ENCODE results near the gene ACADS.

ACADS gene

DNA sequence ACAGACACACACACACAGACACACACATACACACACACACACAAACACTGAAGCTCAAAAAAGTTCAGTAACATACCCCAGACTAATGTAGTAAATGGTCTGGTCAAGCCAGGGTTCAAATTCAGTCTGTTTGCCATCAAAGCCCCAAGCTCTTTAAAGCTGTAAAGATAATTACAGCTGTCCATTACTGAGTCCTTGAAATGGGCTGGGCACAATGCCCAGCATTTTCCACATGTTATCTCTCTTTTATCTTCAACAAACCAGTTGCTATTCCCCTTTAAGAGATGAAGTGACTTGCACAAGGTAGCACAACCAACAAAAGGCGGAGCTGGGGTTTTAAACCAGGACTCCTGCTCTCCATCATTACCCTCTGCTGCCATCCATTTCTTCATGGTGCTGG, 23.0 kb upstream of the ACADS start:
- DNase-seq (ENCODE audit: low spot score): no peak

DNA sequence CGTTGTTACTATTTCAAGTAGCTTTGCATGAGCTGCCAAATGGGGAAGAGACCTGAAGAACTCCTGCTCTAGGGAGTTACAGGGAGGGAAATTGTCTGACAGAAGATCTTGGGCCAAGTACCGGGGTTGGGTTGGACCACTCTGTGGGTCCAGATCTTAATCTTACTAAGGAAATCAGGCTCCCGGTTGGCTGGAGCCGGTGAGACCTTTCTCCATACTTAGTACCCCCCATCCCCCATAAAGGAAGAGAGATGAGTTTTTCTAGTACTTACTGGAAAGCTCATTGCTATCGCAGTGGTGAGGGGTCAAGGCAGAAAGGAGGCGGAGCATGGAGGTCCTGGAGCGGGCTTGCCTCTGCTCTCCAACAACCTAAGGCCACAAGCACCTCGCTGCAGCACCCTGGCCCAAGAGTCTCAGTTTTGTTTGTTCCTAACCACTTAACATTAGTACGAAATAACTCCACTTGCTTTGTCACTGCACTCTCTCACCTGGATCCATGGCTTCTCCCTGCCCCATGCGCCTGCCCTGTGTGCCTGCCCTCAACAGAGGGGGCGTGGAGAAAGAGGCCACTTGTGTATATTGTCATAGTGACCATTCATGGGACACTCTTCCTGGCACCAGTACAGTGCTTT, 22.2 kb upstream of the ACADS start:
- DNase-seq (ENCODE audit: low spot score): no peak

- DNase-seq (ENCODE audit: low spot score): no peak
These were observed 20.0 kb upstream of the ACADS start for GRCh38 chr12:120705618-120706017.

GRCh38 chr12:120706029-120706428, 19.6 kb upstream of the ACADS start:
- no peak for DNase-seq (ENCODE audit: low spot score)

DNA sequence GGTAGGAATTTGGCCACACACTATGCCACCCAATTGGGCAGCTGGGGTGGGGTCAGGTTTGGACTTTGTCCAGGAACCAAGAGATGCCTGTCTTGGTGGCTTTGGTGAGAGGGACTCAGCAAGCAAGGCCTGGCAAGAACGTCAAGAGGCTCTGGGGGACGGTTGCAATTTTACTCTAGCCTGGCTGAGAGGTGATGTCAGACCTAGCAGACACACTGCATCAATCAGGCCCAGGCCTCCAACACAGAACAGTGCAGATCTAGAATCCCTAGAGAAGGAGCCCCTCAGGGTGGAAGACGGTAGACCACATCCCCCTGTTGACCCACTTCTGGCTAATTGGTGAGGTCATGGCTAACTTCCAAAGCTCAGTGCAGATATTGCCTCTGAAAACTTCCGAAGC, 17.0 kb upstream of the ACADS start:
- no peak for DNase-seq (ENCODE audit: low spot score)

- peak; percentile 62 for DNase-seq (ENCODE audit: low spot score)
These were observed 15.4 kb upstream of the ACADS start, which contains the start of gene UNC119B for GRCh38 chr12:120710031-120710804. TSS of gene UNC119B (plus strand) at chr12:120710458. CDS start at chr12:120710475, 17 bp downstream.

DNA sequence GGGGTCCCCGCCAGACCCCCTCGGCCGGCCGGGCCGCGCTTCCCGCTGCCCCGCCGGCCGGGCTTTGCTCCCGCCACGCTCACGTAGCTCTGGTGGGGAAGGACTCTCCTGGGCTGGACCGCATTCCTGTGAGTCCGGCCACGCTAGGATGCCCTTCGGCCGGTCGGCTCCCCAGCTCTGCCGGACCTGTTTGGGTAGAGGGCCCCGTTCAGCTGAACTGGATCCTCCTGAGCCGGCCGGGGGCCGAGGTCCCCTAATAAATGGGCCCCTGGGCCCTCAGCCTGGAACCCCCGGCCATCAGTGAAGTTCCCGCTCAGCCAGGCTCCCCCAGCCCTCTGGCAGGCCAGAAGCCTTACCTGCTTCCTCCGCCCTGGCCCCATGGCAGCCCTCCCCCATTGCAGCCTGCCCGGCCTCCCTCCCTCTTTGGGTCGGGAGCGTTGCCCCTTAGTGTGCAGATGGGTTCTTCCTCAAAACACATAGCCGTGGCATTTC, 14.8 kb upstream of the ACADS start:
- DNase-seq (ENCODE audit: low spot score): peak; percentile 34

DNA sequence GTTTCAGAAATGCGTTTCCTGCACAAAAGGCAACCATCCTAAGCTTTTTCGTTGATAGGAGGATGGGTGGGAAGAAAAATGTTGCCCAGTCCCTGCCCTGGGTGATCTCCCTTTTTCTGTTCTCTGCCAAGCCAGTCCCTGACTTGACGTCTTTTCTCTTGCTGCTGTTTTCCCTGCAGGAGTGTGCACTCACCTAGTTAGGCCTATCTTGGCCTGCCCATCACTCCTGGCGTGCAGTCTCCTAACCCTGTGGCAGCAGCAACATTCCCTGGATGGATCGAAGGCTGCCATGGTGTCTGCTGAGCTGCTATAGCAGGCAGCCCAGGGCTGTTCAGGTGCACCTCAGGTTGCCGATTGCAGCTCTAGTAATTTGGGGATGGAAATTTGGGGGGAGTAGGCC, 14.2 kb upstream of the ACADS start:
- DNase-seq (ENCODE audit: low spot score): peak; percentile 40

DNA sequence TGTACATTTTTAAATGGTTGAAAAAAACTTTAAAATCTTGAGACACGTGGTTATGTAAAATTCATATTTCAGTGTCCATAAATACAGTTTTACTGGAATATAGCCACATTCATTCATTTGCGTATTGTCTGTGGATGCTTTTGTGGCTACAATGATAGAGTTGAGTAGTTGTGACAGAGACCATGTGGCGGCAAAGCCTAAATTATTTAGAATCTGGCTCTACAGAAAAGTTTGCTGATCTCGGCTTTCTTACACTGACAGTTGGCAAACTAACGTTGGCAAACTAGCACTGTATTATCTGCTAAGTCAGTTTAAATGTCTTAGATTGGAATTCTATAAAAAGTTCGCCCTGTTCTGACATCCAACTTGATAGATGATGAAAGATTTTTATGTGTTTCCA, 13.0 kb upstream of the ACADS start:
- DNase-seq (ENCODE audit: low spot score): no peak

DNA sequence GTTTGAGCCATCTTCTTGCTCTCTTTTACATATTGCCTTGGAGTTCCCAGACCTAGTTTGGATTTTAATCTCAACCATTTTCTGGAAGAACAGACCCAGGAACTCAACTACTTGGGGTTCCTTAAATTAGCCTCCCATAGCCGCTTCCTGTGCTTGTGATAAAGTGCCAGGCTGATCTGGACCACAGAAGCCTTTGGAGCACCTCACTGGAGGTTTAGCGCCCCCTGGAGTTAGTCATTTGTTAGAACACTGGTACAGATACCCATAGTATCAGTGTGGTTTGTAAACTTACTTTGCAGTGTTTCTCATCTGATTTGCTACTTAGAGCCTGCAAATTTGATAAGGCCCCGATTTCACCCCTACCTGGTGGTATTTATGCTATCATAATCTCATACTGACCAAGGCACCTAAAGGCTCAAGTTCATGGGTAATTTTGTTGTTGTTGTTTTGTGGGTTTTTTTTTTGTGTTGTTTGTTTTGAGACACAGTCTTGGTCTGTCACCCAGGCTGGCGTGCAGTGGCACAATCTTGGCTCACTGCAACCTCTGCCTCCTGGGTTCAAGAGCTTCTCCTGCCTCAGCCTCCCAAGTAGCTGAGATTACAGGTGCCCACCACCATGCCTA, 11.7 kb upstream of the ACADS start:
- DNase-seq (ENCODE audit: low spot score): peak; percentile 90

DNA sequence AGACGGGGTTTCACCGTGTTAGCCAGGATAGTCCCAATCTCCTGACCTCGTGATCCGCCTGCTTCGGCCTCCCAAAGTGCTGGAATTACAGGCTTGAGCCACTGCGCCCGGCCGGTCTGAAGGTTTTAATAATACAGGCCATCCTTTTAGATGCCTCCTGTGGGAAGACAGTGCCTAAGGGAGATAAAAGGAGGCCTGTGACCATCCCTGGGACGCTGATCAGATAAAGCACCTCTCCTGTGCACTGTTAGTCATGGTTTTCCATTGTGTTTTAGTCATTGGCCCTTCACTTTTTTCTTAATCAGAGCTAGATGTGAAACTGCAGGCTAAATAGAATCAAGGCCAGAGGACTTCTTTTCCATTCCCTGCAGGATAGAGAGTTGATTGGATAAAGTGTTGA, 7.6 kb upstream of the ACADS start:
- no peak for DNase-seq (ENCODE audit: low spot score)

DNA sequence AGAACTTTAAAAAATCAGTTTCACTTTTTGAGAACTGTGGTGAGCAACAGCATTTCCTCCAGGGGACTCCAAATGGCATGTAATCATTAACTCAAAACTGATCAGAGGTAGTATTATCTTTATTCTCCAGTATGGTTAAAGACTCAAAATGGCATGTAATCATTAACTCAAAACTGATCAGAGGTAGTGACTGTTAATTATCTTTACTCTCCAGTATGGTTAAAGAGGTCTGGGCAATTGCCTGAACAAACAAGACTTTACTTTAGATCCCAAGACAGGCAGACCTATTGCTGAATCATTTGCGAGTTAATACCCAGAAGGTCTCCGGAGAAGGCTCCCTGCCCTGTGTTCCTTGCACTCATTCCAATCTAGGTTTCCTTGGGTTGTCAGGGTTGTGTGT, 6.6 kb upstream of the ACADS start:
- no peak for DNase-seq (ENCODE audit: low spot score)

DNA sequence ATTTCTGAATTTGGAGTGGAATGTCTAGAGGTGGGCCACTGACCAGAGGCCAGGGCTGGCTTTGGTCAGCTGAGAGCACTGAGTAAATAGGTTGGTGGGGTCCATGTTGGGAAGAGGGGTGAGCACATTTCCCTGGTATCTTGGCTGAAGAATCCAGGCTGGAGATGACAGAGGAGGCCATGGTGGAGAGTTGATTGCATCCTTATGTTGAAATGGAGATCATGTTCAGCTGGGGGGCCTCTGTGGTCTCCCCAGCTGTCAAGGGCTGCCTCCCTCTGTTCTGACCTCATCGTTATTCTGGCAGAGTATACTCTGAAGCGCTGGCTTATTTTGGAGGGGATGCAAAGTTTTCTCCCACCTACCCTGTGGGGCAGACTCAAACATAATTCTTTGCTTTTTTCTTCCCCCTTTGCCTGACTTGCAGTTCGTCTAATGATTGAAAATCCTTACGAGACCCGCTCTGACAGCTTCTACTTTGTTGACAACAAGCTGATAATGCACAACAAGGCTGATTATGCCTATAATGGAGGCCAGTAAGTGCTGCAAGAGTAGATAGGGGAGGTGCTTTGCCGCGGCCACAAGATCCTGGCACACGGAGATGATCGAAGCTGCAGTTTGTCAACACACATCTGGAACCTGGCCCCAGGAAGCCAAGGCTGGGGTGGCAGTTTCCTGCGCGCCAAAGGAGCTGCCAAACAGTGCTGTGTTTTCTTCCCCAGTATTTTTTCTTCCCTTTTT, 6.0 kb upstream of the ACADS start:
- no peak for DNase-seq (ENCODE audit: low spot score)

DNA sequence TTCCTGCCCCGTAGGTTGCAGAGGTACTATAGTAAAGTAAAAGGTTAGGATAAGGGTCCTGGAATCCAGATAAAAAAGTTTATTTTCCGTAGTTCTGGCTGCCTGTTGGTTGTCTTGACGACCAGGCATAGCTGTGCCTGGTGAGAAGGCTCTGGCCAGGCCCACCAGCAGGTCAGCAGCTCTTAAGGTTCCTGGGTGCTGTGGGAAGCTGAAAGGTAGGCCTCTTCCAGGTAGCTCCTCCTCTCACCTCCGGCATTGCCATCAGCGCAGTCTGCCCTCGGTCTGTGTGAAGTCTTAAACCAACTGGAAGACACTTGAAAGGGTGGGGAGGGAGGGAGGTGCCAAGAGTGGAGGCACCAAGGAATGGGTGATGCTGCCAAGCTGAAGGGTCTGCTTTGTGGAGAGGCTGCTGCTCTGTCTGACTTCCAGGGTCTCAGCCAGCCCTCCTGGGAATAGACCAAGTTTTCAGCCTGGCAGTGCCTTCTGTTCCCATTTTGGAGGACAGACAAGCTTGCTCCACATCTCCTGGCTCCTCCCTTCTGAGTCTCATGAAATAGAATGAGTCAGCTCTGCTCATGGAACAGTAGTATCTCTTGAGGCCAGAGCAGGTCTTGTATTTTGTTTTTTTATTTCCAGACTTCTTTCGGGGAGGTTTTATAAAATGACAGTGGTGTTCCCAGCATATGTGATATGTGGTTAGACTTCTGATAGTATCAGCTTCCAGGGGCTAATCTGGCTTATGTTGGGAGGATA, 5.2 kb upstream of the ACADS start:
- peak; percentile 57 for DNase-seq (ENCODE audit: low spot score)

DNA sequence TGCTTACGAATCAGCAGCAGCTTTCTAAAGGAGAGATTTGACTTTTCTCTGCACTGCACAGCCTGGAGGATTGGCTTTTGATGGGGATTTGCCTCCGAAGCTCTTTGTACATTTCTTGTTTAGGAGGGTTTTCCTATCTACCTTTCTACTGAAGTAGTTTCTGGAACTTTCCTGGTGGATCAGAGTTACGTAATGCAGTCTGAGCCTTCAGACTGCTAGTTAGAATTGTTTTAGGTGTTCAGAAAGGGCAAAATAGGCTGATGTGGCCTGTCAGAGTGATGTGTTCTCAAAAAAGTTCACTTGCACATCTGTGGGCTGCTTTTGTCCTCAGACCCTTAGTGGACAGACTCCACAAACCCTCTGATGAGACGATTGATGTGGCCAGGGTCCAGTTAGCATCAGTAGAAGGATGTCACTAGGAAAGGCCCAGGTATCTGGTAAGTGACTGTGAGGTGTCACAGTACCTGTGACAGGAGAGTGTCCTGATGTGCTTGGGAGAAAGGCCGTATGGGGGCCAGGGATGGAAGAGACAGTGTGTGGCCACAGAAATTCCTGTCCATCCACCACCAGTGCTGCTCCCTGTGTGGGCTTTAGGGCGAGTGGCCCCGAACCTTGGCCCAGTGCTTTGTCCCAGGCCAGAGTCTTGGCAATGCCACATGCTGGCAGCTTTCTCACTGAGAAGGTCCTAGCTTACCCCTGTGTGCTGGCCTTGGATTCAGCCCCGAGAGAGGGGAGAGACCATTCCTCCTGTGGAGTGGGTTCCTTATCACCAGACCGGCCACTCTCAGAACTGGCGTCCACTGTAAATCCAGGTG, 4.4 kb upstream of the ACADS start:
- no peak for DNase-seq (ENCODE audit: low spot score)

GRCh38 chr12:120721866-120722265, 3.8 kb upstream of the ACADS start:
- no peak for DNase-seq (ENCODE audit: low spot score)

GRCh38 chr12:120722784-120723183, 2.8 kb upstream of the ACADS start:
- no peak for DNase-seq (ENCODE audit: low spot score)

GRCh38 chr12:120724720-120725119, 906 bp upstream of the ACADS start:
- DNase-seq (ENCODE audit: low spot score): no peak

DNA sequence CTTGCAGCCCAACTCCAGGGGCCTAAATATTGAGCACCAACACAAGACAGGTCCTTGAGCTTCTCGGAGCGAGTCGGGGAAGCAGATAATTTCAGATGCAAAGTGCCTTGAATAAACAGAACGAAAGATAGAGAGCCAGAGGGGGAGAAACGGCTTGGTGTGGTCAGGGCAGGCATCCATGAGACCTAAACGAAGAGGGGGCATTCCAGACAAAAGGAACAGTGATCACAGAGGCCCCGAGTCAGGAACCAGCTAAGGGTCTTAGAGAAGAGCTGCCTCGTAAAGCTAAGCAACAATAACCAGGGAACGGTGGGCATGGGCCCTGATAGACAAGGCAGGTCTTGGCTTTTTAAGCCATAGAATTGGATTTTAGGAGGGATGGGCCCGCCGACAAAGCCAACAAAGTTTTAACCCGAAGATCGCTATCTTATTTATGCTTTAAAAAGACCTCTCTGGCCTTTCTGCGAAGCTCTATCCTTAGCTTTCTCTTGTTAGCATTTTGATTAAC, 421 bp upstream of the ACADS start:
- no peak for DNase-seq (ENCODE audit: low spot score)

- DNase-seq (ENCODE audit: low spot score): no peak
These were observed 826 bp downstream of the ACADS start for GRCh38 chr12:120726510-120726793.

DNA sequence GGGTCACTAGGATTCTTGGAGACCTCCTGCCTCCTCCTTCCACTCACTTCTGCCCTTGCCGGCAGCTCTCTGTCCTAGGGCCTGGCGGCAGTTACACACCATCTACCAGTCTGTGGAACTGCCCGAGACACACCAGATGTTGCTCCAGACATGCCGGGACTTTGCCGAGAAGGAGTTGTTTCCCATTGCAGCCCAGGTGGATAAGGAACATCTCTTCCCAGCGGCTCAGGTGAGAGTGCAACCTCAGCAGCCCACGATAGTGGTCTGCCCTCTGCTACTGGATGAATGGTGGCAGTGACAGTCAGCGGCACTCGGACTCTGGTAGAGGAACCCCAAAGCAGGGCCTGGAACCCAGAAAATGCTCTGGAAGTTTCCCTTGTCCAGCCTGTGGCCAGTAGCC, 1.3 kb downstream of the ACADS start:
- no peak for DNase-seq (ENCODE audit: low spot score)
